ENCODE measurements around the gene COASY.

COASY gene

DNA sequence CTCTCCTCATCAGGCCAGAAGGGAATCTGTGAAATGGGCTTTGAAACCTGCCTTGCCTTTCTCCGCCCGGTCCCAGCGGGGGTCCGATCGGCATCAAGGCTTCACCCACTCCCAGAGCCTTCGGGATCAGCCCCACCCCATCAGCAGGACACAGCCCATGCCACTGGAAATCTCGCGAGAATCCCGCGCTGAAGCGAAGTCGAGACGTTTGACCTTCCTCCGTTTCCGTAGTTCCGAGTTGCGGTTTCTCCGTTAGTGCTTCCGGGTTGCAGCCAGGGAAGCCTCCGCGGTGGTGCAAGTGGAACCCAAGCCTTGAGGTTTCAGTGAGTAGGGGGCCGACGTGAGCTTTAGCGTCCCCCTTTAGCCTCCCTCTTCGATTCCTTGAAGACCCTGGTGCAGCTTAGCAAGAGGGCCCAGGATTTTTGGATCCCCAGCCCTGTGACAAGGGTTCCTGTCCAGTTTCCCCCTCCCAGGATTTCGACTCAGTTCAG lies at the start of gene COASY:
TSS of gene COASY (plus strand) at position 252 of the 491 bp plus-strand sequence. CDS start 475 bp downstream, outside the sequence.
- Mint-ChIP-seq H3K36me3 (ENCODE audit: low read depth) (peaks cover 55% of the 10 kb centered on the region), H3K9me3 (no peaks in the 10 kb centered on the region), H3K27me3 (no peaks in the 10 kb centered on the region), H3K4me3 (peak within 1 kb of the TSS; percentile 98), H3K4me1 (ENCODE audit: low read depth) (peaks cover 54% of the 10 kb centered on the region), H3K27ac (peak within 1 kb of the TSS; percentile 97)
- intact Hi-C loops (cut with micrococcal nuclease), result no loop called here

DNA sequence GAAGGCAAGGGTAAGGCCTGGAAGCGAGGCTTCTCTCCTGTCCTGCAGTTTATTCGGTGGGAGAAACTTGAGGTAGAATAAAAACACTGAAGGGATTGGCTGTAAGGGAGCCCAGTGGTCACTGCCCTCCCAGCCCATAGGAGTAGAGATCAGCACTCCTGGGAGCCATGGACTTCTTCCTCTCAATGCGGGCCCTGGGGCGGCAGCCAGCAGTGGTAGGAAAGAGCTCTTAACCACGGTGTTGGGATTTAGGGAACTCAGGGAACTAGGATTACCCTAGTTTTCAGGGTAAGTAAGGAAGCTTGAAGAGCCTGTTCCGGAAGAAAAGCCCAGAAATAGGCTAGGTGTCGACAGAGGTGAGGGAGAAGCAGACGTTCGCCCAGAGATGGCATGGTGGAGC lies 49.7 kb upstream of the COASY start:
- Mint-ChIP-seq H3K9me3 (no peaks in the 10 kb centered on the region), H3K27me3 (no peaks in the 10 kb centered on the region), H3K4me1 (ENCODE audit: low read depth) (peaks cover 35% of the 10 kb centered on the region), H3K4me3 (no peak overlapping the region), H3K36me3 (ENCODE audit: low read depth) (peaks cover 98% of the 10 kb centered on the region), H3K27ac (no peak overlapping the region)
- intact Hi-C loops (cut with micrococcal nuclease), result no loop called here

DNA sequence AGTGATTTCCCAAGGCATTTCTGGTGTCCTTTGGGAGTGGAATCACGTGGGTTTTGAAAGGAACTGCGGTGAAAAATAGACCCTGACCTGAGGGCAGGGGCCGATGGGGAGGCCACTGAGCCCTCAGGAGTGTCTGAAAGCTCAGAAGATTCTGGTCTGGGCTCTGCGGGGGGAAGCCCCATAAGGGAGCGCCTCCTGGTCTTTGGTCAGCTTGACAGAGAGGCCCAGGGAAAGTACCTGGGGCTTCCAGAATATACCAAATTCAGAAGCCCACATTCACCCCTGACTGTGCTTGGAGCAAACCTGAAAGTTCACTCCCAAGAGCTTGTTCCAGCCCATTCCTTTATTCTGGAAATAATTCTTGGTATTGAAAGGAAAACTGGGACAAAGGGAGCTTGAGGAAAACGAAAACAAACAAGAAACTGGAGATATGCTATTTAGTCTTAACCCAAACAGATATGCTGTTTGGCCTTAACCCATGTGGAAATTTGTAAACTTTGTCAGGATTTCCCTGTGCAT lies 49.2 kb upstream of the COASY start:
- Mint-ChIP-seq H3K27me3 (no peaks in the 10 kb centered on the region), H3K9me3 (no peaks in the 10 kb centered on the region), H3K4me3 (no peak overlapping the region), H3K4me1 (ENCODE audit: low read depth) (peaks cover 41% of the 10 kb centered on the region), H3K36me3 (ENCODE audit: low read depth) (peaks cover 97% of the 10 kb centered on the region), H3K27ac (no peak overlapping the region)
- intact Hi-C loops (cut with micrococcal nuclease), result no loop called here

DNA sequence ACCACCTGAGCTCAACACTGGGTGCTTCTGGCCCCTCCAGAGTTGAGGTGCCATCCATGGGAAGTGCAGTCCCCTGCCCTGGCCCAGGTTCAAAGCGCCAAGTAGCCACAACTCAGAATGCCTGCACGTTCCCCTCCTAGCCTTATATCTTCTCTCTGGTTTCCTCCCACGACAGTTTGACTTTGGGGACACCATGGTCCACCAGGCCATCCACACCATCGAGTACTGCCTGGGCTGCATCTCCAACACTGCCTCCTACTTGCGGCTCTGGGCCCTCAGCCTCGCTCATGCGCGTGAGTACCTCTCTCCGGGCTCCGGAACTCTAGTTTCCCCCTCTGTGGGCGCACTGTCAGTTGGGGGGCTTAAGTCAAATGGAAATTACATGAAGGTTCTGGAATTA lies 48.3 kb upstream of the COASY start:
- no peaks in the 10 kb centered on the region for H3K27me3 Mint-ChIP-seq
- H3K9me3 Mint-ChIP-seq, result no peaks in the 10 kb centered on the region
- intact Hi-C loops (cut with micrococcal nuclease), result no loop called here
- no peak overlapping the region for H3K27ac Mint-ChIP-seq
- H3K36me3 Mint-ChIP-seq (ENCODE audit: low read depth), result peaks cover 88% of the 10 kb centered on the region
- peaks cover 45% of the 10 kb centered on the region for H3K4me1 Mint-ChIP-seq (ENCODE audit: low read depth)
- no peak overlapping the region for H3K4me3 Mint-ChIP-seq

DNA sequence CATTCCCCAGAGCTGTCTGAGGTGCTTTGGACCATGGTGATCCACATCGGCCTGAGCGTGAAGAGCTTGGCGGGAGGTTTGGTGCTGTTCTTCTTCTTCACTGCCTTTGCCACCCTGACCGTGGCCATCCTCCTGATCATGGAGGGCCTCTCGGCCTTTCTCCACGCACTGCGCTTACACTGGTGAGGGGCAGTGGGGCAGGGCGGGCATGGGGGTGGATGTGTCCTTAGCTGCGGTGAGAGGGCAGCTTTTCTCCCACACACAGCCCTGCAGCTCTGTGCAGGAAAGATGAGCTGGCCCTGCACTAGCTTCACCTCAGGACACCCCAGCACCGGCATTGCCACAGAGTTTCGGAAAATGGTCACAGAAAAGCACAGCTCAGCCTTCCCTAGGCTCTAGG lies 47.7 kb upstream of the COASY start:
- peaks cover 45% of the 10 kb centered on the region for H3K4me1 Mint-ChIP-seq (ENCODE audit: low read depth)
- H3K36me3 Mint-ChIP-seq (ENCODE audit: low read depth), result peaks cover 82% of the 10 kb centered on the region
- H3K9me3 Mint-ChIP-seq, result no peaks in the 10 kb centered on the region
- no peak overlapping the region for H3K4me3 Mint-ChIP-seq
- no peak overlapping the region for H3K27ac Mint-ChIP-seq
- H3K27me3 Mint-ChIP-seq, result no peaks in the 10 kb centered on the region
- intact Hi-C loops (cut with micrococcal nuclease), result no loop called here

DNA sequence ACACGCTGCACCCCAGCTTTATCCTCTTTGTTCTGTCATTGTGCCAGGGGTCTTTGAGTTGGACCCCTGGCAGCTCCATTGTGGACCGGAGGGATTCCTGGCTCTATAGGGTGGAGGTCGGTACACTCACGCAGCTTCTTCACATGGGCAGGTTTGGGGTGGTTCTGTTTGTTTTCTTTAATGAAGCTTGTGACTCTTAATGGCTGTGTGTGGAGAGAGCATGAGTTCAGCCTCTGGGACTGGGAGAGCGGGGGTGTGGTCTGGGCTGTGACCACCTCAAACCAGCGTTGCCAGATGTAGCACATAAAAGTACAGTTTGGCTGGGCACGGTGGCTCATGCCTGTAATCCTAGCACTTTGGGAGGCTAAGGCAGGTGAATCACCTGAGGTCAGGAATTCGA lies 47.1 kb upstream of the COASY start:
- intact Hi-C loops (cut with micrococcal nuclease), result loop anchor here (5.0 kb wide), 2 partner anchors 108 to 193 kb away; no protein-coding TSS in a partner anchor
- Mint-ChIP-seq H3K36me3 (ENCODE audit: low read depth) (peaks cover 79% of the 10 kb centered on the region), H3K27ac (no peak overlapping the region), H3K27me3 (no peaks in the 10 kb centered on the region), H3K4me3 (no peak overlapping the region), H3K9me3 (no peaks in the 10 kb centered on the region), H3K4me1 (ENCODE audit: low read depth) (peaks cover 45% of the 10 kb centered on the region)

DNA sequence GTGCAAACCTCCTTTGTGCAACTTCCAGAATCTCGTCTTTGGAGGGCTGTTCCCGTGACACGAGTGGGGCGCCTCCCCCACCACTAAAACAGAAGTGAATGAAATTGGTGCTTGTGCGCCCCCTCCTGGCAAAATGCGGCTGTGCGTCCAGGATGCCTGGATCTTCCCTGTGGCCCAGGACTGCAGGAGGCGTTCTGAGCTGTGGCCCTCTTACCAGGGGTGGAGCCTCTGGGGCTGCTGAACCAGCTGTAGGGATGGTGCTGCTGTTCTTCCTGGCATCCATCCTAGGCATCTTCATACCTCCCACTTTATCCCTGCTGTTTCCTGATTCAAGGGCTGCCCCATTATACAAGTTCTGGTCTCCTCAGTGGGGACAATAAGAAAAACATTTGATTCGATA lies 44.4 kb upstream of the COASY start:
- Mint-ChIP-seq H3K27ac (peak overlapping the region; percentile 88), H3K27me3 (no peaks in the 10 kb centered on the region), H3K9me3 (no peaks in the 10 kb centered on the region), H3K4me3 (no peak overlapping the region), H3K4me1 (ENCODE audit: low read depth) (peaks cover 62% of the 10 kb centered on the region), H3K36me3 (ENCODE audit: low read depth) (peaks cover 74% of the 10 kb centered on the region)
- intact Hi-C loops (cut with micrococcal nuclease), result loop anchor here (5.0 kb wide), 2 partner anchors 110 to 195 kb away; no protein-coding TSS in a partner anchor

DNA sequence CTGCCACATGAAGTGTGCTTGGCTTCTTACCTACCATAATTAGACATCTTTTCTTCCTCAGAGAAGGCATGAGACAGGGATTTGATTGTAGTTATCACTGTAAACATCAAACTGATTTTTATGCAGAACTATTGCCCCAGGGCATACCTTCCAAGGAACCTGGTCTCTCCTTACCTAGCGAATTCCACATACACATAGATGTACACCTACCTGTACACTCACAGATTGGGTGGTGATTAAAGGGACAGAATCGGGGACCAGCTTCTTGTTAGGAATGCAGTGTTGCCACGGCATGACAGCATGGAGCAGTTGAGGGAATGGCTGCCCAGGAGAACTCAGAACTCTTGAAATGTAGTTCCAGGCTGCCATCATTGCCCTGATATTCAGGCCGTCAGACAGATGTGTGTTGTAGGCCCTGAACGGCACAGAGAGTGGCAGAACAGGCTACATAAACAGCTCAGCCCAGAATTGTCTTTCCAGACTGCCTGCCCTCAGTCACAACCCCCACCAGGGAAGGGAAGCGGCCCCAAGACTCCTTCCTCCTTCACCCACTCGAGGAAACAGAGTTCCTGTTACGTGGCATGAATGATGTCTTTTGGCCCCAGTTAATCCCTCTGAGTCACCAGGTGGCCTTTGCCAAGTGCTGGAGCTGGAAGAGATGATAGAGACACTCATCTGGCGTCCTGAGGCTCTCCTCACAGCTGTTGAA lies 43.7 kb upstream of the COASY start:
- Mint-ChIP-seq H3K9me3 (no peaks in the 10 kb centered on the region), H3K36me3 (ENCODE audit: low read depth) (peaks cover 74% of the 10 kb centered on the region), H3K4me3 (peak overlapping the region; percentile 18), H3K27ac (peak overlapping the region; percentile 88), H3K4me1 (ENCODE audit: low read depth) (peaks cover 62% of the 10 kb centered on the region), H3K27me3 (no peaks in the 10 kb centered on the region)
- intact Hi-C loops (cut with micrococcal nuclease), result loop anchor here (5.0 kb wide), 2 partner anchors 111 to 196 kb away; no protein-coding TSS in a partner anchor

DNA sequence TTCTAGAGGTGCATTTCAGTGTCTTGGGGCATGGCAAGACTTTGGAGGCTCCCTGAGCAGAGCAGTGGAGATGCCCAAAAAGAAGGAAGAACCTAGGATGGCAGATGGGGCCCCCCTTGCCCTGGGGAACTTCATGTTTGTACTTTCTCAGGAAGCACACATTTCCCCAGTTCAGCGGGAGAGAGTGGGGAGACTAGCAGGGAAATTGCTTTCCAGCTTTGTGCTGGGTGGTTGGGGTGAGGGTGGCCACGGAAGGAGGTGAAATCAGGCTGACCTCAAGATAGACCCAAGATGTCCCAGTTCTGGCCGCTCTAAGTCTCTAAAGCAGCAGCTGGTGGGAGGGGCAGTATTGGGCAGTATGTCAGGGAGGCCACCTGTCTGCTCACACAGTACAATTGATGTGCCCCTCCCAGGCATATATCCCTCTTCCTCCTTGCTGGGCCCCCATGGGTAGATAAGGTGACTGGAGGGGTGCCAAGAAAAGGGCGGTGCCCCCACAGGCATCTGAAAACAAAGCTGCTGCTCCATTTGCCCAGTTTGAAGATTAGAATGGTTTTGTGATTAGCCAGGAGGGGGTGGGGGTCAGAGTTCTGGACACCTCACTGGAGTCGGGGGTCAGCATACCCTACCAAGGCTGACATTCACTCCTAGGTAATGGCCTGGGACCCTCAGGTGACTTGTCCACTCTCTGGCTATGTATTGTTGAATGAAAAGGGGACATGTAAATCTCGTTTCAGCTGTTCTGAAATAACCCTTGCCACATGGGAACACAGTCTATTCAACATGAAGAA lies 43.0 kb upstream of the COASY start:
- no peaks in the 10 kb centered on the region for H3K27me3 Mint-ChIP-seq

DNA sequence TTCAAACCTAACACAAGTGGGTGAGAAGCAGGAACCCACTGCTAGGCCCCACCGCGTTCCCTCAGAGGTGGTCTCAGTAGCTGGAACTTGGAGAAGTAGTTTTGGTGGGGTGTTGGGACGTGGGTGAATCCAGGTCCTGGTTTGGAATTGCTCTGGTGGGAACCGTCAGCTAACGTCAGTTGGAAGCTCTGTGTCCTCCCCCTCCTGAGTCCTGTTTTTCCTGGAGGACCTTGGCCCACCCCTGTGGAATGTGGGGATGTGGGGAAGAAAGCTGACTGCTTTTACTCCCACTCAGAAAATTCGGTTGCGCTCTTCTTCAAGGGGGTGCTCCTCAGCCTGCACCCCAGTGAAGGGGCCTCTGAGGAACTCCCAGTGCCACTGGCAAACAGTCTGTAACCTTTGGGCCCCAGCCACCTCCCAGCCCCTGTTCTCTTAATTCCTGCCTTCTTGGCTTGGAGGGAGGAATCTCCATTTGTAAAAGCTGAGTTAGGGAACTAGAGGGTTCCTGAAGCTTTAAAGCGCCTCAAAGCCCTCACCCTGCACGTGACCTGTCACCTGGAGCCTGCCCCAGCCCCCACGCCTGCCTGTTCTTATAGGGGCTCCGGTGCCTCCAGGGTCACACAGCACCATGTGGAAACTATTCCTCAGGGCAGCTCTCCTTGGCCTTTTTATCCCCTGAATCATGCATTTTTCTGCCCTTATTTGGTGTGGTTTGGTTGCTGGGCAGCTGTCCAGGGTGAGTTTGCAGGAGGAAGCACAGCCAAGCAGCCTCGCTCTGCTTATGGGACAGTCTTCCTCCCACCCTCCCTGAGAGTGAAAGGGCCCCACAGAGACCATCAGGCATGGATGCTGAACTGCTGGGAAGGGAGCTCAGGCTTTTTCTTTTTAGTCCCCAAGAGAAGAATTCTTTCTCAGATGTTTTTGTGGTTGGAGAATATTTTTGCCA lies 42.1 kb upstream of the COASY start:
- intact Hi-C loops (cut with micrococcal nuclease), result loop anchor here (5.0 kb wide), 2 partner anchors 113 to 198 kb away; no protein-coding TSS in a partner anchor
- no peaks in the 10 kb centered on the region for H3K27me3 Mint-ChIP-seq
- peak overlapping the region; percentile 88 for H3K27ac Mint-ChIP-seq
- no peaks in the 10 kb centered on the region for H3K9me3 Mint-ChIP-seq
- peak overlapping the region; percentile 11 for H3K4me3 Mint-ChIP-seq
- H3K4me1 Mint-ChIP-seq (ENCODE audit: low read depth), result peaks cover 62% of the 10 kb centered on the region
- H3K36me3 Mint-ChIP-seq (ENCODE audit: low read depth), result peaks cover 66% of the 10 kb centered on the region

More for the DNA sequence above, 43.0 kb upstream of the COASY start:
- peak overlapping the region; percentile 88 for H3K27ac Mint-ChIP-seq
- H3K9me3 Mint-ChIP-seq, result no peaks in the 10 kb centered on the region
- peak overlapping the region; percentile 18 for H3K4me3 Mint-ChIP-seq
- intact Hi-C loops (cut with micrococcal nuclease), result loop anchor here (5.0 kb wide), 2 partner anchors 112 to 197 kb away; no protein-coding TSS in a partner anchor
- H3K36me3 Mint-ChIP-seq (ENCODE audit: low read depth), result peaks cover 74% of the 10 kb centered on the region
- H3K4me1 Mint-ChIP-seq (ENCODE audit: low read depth), result peaks cover 62% of the 10 kb centered on the region

DNA sequence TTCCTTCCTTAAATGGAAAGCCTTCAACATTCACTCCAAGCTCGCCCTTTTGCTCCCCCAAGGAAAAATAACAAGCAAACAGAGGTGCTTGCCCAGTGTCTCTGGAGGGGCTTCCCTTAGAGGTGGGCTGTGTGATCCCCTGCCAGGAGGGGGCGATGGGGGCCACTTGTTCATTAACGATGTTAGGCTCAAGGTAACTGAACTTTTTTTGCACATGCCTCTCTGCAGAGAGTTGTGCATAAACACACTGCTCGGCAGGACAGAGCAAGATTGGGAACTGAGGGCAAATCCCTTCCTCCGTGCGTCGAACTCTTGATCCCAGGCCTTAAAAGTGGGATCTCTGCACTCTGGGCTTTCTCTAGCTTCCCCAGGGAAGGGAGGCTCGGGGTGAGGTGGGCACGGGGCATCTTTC lies 41.4 kb upstream of the COASY start:
- Mint-ChIP-seq H3K36me3 (ENCODE audit: low read depth) (peaks cover 60% of the 10 kb centered on the region), H3K4me1 (ENCODE audit: low read depth) (peaks cover 68% of the 10 kb centered on the region), H3K9me3 (no peaks in the 10 kb centered on the region), H3K27ac (peak overlapping the region; percentile 88), H3K4me3 (no peak overlapping the region), H3K27me3 (no peaks in the 10 kb centered on the region)
- intact Hi-C loops (cut with micrococcal nuclease), result no loop called here

DNA sequence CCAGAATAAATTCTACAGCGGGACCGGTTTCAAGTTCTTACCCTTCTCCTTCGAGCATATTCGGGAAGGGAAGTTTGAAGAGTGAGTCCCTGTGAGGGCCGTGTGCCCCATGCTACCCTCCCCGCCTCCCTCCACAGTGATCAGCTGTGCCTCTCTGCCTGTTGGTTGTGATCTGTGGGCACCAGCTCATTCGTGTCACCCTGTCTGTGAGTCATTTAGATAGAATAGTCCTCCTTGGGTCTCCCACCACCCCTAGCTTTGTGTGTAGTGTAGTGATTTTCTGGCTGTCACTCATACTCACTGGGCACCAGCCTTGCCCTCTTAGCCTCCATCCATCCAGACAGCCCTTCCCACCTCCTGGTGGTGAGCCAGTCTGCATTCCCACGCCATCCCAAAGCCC lies 40.9 kb upstream of the COASY start:
- Mint-ChIP-seq H3K4me3 (no peak overlapping the region), H3K9me3 (no peaks in the 10 kb centered on the region), H3K27me3 (no peaks in the 10 kb centered on the region), H3K27ac (peak overlapping the region; percentile 88), H3K36me3 (ENCODE audit: low read depth) (peaks cover 55% of the 10 kb centered on the region), H3K4me1 (ENCODE audit: low read depth) (peaks cover 69% of the 10 kb centered on the region)
- intact Hi-C loops (cut with micrococcal nuclease), result no loop called here

DNA sequence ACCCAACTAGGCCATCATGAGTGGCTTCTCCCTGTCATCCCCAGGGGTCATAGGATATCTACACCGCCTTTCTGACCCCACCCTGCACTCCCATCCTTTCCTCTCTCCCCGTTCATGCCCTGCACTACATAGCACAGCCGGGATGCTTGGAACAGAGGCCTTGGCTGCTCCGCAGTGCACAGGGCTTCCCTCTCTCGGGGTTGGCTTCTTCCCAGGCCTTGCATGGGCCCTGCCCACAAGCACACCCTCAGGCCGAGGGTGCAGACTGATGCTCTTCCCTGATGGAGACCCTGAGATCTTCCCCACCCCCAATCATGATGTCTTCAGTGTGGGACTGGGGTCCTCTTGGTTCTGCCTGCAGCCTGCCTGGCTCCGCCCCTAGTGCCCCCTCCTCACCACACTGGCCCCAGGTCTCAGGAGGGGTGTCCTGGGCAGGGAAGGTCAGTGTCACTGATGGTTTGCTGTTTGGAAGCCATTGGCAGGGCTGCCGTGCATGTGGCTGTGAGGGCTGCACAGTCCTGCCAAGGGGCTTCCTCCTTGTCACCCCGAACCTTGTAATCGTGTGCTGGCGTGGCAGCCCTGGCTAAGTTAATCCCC lies 40.2 kb upstream of the COASY start:
- peak overlapping the region; percentile 49 for H3K27ac Mint-ChIP-seq
- intact Hi-C loops (cut with micrococcal nuclease), result no loop called here
- H3K27me3 Mint-ChIP-seq, result no peaks in the 10 kb centered on the region
- H3K36me3 Mint-ChIP-seq (ENCODE audit: low read depth), result peaks cover 48% of the 10 kb centered on the region
- H3K4me3 Mint-ChIP-seq, result no peak overlapping the region
- no peaks in the 10 kb centered on the region for H3K9me3 Mint-ChIP-seq
- H3K4me1 Mint-ChIP-seq (ENCODE audit: low read depth), result peaks cover 69% of the 10 kb centered on the region

Data from dendritic cell treated with granulocyte-macrophage colony-stimulating factor and Interleukin-4, amounts not matched to agents 40 ng/mL and 50 ng/mL, for 4 days (primary cell).